Activated CD8-positive, alpha-beta memory T cell treated with anti-CD3 and anti-CD28 coated beads for 4 hours (primary cell): ENCODE measurements around the gene LPCAT3.

Experiments
- DNase-seq, 2 donors: peaks; one replicate each; pipeline ENCODE4 v3.0.0-alpha.2; 2020; ENCODE audit warnings: low read depth in 2 of 2

The LPCAT3 gene

GRCh38 chr12:6952863-6953441 lies 65.3 kb downstream of the LPCAT3 start:
- no peak for DNase-seq

- DNase-seq, result no peak
Measured at GRCh38 chr12:6952121-6952862, 66.0 kb downstream of the LPCAT3 start.

- no peak for DNase-seq
Measured at GRCh38 chr12:6951551-6952120, 66.6 kb downstream of the LPCAT3 start.

GRCh38 chr12:6950811-6951540 lies 67.3 kb downstream of the LPCAT3 start, which contains the start of gene PTPN6:
Gene PTPN6, plus strand, starts transcription at chr12:6951356. Its CDS starts 157 bp downstream, at chr12:6951513.
- DNase-seq, result peak in 1 of 2 donors; percentile 65

GRCh38 chr12:6950401-6950801 lies 67.9 kb downstream of the LPCAT3 start:
- DNase-seq, result no peak

- DNase-seq, result no peak
Measured at GRCh38 chr12:6948873-6949594, 69.2 kb downstream of the LPCAT3 start.

GRCh38 chr12:6947615-6948014 lies 70.7 kb downstream of the LPCAT3 start:
- DNase-seq, result no peak

GRCh38 chr12:6946920-6947374 lies 71.3 kb downstream of the LPCAT3 start:
- no peak for DNase-seq

- DNase-seq, result no peak
Measured at GRCh38 chr12:6946033-6946919, 72.0 kb downstream of the LPCAT3 start.

GRCh38 chr12:6945613-6946012 lies 72.7 kb downstream of the LPCAT3 start:
- no peak for DNase-seq

GRCh38 chr12:6944381-6945186 lies 73.7 kb downstream of the LPCAT3 start:
- DNase-seq, result peak; percentile 73 to 76

GRCh38 chr12:6943722-6944380 lies 74.4 kb downstream of the LPCAT3 start, which contains the start of the genes C12orf57 and RNU7-1:
Gene C12orf57, plus strand, starts transcription at chr12:6944022. Its CDS starts 100 bp downstream, at chr12:6944122.
Gene RNU7-1, plus strand, starts transcription at chr12:6943816.
- no peak for DNase-seq

GRCh38 chr12:6943389-6943721 lies 74.9 kb downstream of the LPCAT3 start:
- DNase-seq, result no peak

GRCh38 chr12:6942331-6942665 lies 76.0 kb downstream of the LPCAT3 start:
- DNase-seq, result no peak

- no peak for DNase-seq
Measured at GRCh38 chr12:6941782-6942181, 76.5 kb downstream of the LPCAT3 start.

GRCh38 chr12:6941267-6941666 lies 77.0 kb downstream of the LPCAT3 start:
- DNase-seq, result no peak

GRCh38 chr12:6939191-6939540 lies 79.1 kb downstream of the LPCAT3 start:
- no peak for DNase-seq

GRCh38 chr12:6938353-6939190 lies 79.7 kb downstream of the LPCAT3 start:
- DNase-seq, result no peak
